ENCODE measurements around the gene AZIN2. TPM values are rescaled to one million over a fixed set of nuclear protein-coding genes. Genes with fewer than 3 reads are reported as not detected.
A peak's percentile ranks its signal among the peaks of the same experiment; 100 is the strongest.

AZIN2 gene
- total and polyA plus RNA-seq, 9 of the 15 experiments (the other 6 are each of a cell fraction or from before 2014, with no cell fraction given) = 0.06 to 0.91 (median 0.42) TPM; not detected in 2

GRCh38 chr1:33036051-33036525 is 44.9 kb upstream of the AZIN2 start (continued):
- TF ChIP-seq CHD7 (IDR thresholded peaks at IDR 0.05; ENCODE audit: low read depth, low read length) (no peak), ZNF766 (CRISPR knock-in tag; conservative IDR thresholded peaks at IDR 0.05) (0 out of 2 replicates have a peak, but pooled peaks have one; percentile 47), TRIM25 (IDR thresholded peaks at IDR 0.05; ENCODE audit: borderline replicate concordance) (0 out of 2 replicates have a peak, but pooled peaks have one; percentile 76), ZNF143 (CRISPR knock-in tag; IDR thresholded peaks at IDR 0.05) (no peak), TEAD4 (IDR thresholded peaks at IDR 0.05; ENCODE audit: low read length) (peak; percentile 65), TEAD4 (CRISPR knock-in tag; IDR thresholded peaks at IDR 0.05; ENCODE audit: borderline replicate concordance) (no peak), SNRNP70 (optimal IDR thresholded peaks at IDR 0.05; ENCODE audit: low read depth, low read length) (no peak), BRD9 (IDR thresholded peaks at IDR 0.05; ENCODE audit: low read depth, partially characterized antibody) (no peak), NBN (IDR thresholded peaks at IDR 0.05; ENCODE audit: low read depth) (peak; percentile 35; the same call in 1 of the 2 replicates), CREB3 (tag; conservative IDR thresholded peaks at IDR 0.05; ENCODE audit: low read depth) (no peak), E2F4 (CRISPR knock-in tag; IDR thresholded peaks at IDR 0.05; ENCODE audit: low read depth) (no peak), SIN3A (IDR thresholded peaks at IDR 0.05; ENCODE audit: borderline replicate concordance in 2 of 2, control insufficient read depth in 1 of 2, low read depth in 2 of 2, low read length in 2 of 2) (peak; percentile 65 to 87; a peak in 2 of 4 replicates)

All from K562 (cell line).